Stimulated activated CD4-positive, alpha-beta T cell treated with anti-CD3 and anti-CD28 coated beads, Interleukin-12 subunit alpha, Interleukin-12 subunit beta, amount 100 ng/mL, for 24 hours (primary cell): ENCODE data around the gene TM4SF18.

Source experiments
- DNase-seq, 2 experiments: peaks; one replicate each; pipeline ENCODE4 v3.0.0-alpha.2; 2020; ENCODE audit warnings: low read depth in 2 of 2

Gene TM4SF18

DNA sequence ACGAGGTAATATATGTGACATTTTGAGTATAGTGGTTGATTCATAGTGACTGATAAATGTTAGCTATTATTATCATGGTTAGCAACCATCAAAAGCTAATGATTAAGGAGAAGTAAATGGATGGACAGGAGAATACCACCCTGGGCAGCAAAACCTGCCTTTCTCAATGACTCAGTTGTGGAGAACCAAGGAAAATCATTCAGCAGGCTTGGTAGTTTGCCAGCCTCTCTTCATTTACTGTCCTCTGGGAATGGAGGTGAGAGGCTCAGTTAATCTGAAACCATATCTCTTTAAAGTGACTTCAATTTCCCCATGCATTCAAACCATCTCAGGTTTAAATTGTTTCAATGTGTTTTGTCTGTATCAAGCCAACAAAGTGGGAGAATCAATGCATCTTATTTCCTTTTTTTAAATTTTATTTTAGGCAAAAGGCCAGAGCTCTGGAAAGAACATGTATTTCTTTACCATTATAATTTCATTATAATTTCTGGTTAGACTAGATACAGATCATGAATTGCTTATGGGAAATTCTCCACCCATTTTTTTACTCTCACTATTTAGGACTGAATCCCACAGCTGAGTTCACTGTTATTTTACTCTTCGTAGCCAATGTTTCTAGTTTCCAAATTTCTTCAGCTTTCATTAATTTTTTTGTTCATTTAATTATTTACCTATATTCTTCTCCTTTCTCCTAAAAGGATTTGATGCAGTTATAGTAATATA, 2.7 kb downstream of the TM4SF18 start:
- DNase-seq = no peak

DNA sequence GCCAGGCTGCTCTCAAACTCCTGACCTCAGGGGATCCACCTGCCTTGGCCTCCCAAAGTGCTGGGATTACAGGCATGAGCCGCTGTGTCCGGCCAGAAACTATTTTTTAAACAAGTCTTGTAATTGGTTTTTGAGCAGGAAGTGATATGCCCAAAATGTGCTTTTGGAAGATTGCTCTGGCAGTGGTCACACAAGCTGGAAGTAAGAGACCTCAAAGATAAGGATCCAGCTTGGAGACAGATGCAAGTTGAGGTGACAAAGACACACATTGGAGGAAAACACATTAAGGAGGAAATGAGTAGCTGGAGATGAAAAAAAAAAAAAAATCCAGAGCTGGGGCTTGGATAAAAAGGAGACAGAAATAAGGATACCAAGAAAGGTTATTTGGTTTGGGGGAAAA, 6.3 kb downstream of the TM4SF18 start:
- DNase-seq = no peak

DNA sequence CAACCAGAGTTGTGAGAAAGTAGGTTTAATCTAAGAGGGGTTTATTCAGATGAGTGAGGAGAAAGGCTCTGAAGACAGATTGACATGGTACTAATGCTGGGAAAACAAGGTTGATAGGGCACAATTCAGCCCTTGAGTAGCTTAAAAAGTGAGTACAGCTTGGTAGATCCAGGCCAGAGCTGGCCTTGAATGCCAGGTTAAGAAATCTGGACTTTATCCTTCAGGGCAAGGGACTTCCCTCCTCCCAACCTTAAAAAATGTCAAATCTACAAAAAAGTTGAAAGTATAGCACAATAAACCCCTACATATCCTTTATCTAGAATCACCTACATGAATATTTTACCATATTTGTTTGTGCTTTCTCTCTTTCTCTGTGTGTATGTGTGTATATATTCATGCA, 7.9 kb downstream of the TM4SF18 start:
- no peak for DNase-seq

DNA sequence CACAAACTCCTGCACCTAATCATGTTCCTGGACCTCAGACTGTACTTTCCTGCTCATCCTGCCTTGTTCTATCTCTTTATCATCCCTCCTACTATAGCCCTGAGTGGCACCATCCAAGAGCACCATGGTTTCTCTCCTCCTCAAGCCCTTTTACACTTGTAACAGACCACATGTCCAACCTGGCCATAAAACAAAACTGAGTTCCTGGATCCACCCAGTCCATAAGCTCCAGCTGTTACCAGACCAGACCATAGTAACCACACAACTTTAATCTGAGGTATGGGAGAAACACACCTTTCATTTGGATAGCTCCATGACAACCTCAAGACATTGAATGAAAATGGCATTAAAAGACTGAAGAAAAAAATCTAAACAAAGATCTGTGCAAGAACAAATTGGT, 9.1 kb downstream of the TM4SF18 start:
- DNase-seq = no peak

DNA sequence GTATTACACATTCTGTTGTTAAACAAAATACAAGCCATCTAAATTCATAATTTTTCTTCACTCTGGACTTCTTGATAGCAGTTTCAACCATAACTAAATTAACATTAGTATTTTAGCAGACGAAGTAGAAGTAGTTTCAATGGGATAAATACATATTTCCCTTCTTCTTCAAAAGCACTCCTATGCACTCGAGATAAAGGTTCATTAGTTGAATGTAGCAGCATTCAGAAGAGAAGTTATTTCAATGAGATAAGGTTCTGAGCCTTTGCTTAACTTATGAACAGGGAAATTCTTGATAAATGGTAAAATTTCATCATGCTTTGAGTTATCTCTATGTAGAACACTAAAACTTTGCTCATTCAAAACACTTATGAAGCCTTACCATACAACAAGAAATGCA, 11.8 kb downstream of the TM4SF18 start:
- DNase-seq = no peak

DNA sequence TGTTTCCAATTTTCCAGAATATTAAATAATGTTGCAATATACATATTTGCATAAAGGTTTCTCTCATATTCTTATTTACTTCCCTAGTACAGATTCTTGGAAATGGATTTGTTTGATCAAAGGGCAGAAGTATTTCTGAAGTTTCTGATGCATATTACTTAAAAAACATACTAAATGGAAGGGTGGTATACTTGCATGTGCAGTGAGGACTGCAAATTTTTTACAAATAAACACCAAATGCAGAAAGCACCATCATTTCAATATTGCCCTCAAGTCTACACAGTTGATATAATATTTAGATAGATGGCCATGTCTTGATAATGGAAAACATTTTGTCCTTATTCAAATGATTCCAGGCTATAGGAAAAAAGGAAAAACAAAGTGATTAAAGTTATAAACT, 12.3 kb downstream of the TM4SF18 start:
- no peak for DNase-seq

DNA sequence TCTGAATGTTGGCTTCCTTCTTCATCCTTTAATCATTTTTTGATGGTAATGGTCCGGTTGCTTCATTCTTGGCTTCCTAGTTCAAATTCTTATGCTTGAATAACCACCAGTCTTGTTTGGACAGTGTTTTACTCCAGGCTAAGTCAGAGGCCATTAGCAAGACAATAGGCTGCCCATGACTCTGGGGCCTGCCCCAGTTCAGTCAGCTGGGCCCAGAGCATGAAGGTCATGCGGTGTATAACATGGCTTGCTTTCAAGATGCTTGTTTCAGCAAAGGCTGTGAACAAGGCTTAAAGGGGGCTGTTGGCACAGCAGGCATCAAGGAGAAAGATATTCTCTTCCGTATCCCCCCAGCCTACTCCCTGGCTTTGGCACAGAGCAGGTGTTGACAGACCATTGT, 13.7 kb downstream of the TM4SF18 start:
- DNase-seq = no peak

DNA sequence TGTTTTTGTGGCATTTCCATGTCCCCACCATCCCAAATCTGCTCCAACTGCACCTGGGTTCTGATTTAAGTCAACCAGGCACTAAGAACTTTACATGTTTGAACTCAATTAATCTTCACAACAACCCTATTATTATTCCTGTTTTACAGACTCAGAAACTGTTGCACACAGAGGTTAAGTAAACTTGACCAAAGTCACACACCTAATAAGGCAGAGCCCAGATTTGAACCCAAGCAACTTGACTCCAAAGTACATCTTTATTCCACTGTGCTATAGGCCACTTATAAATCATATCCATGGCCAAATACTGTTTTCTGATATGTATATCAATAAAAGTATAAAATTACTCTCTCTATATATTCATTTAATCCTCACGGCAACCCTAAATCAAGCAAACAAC, 16.4 kb downstream of the TM4SF18 start:
- DNase-seq = no peak

DNA sequence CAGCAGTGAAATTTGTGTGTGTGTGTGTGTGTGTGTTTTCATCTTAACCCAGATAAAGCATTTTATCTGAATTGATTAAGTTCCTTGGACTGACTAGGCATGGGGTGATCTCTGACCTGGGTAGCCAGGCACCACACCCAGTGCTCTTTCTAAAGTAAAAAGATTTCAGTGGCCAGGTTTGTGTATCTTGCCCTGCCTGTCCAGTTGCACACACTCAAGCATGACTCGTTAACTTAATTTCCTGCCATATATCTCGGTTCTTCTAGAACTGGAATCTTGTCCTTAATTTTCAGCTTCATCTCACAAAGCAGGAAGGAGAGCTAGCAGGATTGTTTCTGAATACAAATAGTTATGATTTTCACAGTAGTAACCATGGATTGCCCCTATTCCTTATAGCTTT, 17.0 kb downstream of the TM4SF18 start:
- DNase-seq = no peak

DNA sequence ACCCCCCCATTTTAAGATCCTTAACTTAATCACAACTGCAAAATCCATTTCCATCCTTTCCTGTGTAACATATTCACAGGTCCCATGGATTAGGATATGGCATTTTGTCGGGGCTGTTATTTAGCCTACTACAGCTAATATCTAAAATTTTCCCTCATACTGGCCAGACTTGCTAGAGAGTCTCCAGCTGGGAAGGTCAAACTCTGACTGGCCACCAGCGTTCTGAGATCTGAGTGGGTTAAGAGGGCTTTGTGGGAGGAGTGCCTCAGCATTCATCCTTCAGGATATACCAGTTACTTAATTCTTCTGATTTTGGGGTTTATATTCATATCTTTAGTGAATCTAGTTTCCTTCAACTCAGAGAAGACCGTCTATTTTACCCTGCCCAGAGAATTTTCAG, 17.7 kb downstream of the TM4SF18 start:
- DNase-seq = no peak

DNA sequence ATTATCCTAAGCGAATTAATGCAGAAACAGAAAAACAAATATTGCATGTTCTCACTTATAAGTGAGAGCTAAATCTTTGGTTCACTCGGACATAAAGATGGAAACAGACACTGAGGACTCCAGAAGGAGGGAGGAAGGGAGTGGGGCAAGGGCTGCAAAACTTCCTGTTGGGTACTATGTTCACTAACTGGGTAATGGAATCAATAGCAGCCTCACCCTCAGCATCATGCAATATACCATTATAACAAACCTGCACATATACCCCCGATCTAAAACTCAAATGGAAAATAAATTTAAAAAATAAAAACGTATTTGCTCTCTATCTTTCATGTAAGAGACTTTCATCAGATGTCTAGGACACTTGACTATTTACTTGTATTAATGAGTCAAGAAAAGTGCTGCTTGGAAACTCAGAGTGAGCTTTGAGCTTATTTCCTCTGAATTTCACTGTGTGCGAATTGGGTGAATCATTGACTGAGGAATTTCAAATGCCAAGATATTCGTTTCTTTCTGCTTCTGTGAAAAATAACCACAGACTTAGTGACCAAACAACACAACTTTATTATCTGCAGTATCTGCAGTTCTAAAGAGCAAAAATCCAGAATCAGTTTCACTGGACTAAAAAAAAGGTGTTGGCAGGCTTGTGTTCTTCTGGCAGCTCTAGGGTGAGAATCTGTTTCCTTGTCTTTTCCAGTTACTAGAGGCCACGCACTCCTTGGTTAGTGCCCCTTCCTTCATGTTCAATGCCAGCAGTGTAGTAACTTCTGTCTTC, 18.4 kb downstream of the TM4SF18 start:
- DNase-seq = no peak

DNA sequence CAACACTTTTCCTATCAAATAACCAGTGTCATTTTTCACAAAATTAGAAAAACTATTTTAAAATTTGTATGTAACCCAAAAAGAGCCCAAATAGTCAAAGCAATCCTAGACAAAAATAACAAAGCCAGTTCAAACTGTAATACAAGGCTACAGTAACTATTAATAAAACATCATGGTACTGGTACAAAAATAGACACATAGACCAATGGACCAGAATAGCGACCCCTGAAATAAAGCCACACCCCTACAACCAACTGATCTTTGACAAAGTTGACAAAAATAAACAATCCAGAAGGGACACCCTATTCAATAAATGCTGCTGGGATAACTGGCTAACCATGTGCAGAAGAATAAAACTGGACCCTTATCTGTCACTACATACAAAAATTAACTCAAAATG, 19.9 kb downstream of the TM4SF18 start:
- DNase-seq = no peak

DNA sequence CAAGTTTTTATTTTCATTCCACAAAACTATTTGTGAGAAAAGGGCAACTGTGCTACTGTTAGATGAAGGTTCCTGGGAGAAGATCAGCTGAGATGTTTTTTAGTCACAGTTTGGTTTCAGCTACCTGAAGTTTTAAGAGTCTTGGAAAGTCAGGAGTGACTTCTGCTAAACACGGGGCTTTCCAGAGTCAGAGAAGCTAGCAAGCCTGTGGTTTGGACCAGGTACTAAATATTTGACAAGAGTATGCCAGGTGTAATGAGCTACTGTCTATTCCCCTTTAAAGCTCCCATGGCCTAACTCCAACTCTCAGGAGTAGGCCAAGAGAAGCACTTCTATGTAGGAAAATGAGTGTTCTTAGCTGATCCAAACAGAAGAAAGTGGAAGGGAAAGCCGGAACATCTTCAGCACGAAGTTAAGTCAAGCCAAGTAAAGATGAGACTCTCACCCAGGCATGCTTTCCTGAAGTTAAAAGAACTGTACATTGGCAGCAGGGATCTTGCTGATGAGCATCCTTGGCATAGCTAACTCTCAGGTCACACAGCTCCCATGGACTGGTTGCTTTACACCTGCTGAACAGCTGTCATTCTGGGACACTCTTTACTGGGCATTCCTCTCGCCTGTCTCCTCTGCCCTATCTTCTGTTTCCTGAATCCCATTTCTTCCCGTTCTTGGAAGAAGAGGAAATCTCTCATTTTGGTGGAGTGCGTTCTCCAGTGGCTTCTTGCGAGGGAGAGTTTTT, 22.5 kb downstream of the TM4SF18 start:
- DNase-seq = no peak

DNA sequence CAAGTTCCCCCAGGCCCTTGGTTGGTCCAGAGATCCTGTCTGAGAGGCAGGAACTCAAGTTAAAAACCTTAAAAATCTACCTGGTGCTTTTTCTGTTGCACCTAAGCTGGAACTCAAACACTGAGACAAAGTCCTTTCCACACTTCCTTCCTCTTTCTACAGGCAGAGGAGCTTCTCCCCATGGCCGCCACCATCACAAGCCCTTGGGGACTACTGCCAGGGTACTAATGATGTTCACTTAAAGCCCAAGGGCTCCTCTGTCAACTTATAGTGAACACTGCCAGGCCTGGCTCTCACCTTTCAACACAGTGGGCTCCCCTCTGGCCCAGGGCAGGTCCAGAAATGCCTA, 26.0 kb downstream of the TM4SF18 start:
- no peak for DNase-seq

DNA sequence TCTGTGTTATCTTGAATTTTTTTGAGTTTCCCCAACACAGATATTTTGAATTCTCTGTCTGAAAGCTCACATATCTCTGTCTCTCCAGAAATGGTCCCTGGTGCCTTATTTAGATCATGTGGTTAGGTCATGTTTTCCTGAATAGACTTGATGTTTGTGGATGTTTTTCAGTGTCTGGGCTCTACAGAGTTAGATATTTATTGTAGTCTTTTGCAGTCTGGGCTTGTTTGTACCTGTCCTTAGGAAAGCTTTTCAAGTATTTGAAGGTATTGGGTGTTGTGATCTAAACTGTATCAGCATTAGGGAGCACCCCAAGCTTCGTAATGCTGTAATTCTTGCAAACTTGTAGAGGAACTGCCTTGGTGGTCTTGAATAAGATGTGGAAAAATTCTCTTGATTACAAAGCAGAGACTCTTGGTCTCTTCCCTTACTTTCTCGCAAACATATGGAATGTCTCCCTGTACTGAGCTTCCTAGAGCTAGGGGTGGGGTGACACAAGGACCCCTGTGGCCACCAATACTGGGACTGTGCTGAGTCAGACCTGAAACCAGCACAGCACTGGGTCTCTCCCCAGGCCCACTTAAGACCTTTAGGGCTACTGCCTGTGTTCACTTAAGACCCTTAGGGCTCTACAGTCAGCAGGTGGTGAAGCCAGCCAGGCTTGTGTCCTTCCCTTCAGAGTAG, 26.5 kb downstream of the TM4SF18 start:
- no peak for DNase-seq

DNA sequence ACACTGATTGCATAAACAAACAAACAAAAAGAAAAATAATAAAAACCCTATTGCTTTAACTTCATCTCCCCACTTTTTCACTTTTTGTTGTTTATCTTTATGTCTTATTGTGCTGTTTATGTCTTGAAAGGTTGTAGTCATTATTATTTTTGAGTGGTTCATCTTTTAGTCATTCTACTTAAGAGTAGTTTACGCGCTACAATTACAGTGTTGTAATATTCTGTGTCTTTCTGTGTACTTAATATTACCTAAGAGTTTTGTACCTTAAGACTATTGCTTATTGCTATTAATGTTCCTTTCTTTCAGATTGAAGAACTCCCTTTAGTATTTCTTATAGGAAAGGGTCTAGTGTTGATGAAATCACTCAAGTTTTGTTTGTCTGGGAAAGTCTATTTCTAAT, 28.1 kb downstream of the TM4SF18 start:
- DNase-seq = no peak

DNA sequence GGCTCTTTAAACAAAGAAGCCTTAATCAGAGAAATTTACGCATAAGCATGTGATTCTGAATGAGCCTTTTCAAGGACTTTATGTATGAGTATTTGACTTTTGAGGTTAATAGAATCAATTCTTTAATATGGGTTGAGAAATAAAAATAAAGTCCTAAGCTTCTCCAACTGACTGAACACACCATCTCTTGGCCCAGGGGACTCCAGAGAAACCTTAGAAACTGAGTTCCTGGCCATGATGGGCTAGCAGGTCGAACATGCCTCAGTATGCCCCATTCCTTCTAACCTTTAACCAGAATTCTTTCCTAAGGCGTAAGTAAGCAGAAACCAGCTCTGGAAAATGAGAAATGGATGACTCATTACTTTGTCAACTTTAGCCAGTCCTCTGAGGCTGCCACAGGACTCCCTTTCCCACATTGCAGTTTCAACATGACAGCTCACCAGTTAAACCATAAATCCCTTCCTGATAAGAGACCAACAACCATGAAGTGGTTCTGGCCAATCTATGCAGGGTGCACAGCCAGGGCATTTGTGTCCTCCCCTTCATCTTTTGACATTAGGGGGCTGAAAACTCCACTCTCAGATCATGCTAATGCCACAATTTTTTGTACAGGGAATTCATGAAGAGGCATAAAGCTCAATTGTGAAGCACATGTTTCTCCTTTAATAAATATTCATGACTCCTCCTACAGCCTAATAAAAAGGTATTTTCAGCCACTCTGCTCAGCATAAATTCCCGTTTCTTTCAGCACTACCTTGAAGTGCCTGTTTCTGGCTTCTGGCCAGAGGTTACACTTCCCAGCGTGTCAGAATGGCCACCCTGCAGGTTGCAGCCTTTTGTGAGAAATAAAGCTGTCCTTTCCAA, 33.3 kb downstream of the TM4SF18 start:
- no peak for DNase-seq

DNA sequence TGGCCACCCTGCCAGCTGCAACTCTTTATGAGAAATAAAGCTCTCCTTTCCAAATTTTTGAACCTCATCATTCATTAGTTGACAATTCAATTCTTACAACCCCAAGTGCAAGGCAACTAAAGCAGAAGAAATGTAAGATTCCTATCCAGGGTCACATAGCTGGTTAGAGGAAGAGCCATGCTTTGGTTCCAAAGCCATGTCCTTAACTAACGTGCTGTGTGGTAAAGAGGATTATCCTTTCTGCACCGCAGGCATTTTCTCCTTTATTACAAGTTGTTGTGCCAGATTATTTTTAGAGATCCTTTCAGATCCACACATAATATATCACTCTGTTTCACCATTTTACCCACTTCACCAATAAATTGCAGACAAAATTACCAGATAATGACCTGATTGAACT, 36.5 kb downstream of the TM4SF18 start:
- DNase-seq = no peak

DNA sequence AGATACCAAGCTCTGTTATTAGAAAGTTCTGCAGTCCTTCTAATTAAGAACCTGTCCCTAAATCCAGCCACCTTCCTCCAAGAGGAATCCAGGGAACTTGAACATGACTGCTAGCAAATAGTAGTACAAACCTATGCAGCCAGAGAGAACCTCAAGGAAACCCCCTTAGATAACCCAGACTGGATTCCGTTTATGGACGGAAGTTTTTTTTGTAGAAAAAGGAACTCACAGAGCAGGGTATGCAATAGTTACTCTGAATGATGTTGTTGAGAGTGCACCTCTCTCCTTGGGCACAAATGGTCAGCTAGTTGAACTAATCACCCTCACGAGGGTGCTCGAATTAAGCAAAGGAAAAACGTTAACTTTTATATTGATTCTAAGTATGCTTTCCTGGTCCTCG, 40.8 kb downstream of the TM4SF18 start:
- no peak for DNase-seq

DNA sequence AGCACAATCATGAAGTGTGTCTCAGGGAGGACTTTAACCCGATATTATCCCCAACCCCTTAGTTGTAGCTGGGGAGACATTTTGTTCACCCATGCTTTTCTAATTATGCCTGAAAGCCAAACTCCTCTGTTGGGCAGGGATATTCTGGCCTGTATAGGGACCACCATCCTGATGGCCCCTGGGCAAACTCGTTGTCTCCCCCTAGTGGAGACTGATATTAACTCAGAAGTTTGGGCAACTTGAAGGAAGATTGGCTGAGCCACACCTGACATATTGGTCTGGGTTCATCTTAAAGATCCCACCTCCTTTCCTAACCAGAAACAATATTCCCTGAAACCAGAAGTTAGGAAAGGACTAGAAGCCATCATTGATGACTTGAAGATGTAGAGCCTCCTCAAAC, 42.3 kb downstream of the TM4SF18 start:
- DNase-seq = no peak

DNA sequence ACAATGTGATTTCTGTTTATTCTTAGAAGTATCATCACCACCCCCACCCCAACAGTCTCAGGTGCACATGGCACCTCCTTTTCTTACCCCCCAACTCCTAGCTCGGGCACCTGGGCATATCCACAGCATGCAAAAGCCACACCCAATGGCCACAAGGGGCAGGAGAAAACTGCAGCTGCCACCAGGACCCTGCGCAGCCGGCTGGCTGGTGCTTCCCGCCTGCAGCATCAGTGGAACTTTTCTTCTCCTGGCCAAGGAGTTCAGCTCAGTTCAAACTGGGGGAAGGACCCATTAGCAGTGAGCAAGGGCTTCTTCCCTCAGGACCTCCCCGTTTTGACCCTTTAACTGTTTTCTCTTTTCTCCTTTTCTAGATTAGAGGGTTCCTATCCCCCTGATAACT, 44.8 kb downstream of the TM4SF18 start:
- DNase-seq = no peak
